H1 (cell line): ENCODE results near the gene TNS4. TPM values are rescaled to one million over a fixed set of nuclear protein-coding genes. Genes with fewer than 3 reads are reported as not detected.

Experiments
- CTCF ChIA-PET: fragments of 300-600 bp; sonication (Branson Sonifier 250); formaldehyde crosslinking; loops from one replicate; lab custom pipeline; 2021; ENCODE audit not compliant: partially characterized antibody; lab: Charles Lee
- POLR2A ChIA-PET: fragments of 300-600 bp; sonication (Branson Sonifier 250); formaldehyde crosslinking; loops from one replicate; lab custom pipeline; 2021; ENCODE audit warnings: inconsistent platforms; ENCODE audit not compliant: partially characterized antibody; lab: Charles Lee
- DNase-seq, 2 experiments: peaks; one replicate each; pipeline versions ENCODE4 v3.0.0 to v3.0.0-alpha.2; 2010 to 2022; ENCODE audit warnings: low spot score in 2 of 2, low read depth in 1 of 2, mixed read lengths in 1 of 2
- FAIRE-seq: peaks from 2 replicates; lab custom pipeline; 2011; peaks lifted over from hg19 to GRCh38; lab: Jason Lieb, UNC
- H2AFZ ChIP-seq: 2 replicates; pipeline ENCODE4 v1.8.1; 2012; ENCODE audit warnings: low read length, inconsistent platforms
- H2AK5ac ChIP-seq: 2 replicates; pipeline ENCODE4 v1.6.1; 2013; ENCODE audit warnings: low read depth, low read length
- H2BK120ac ChIP-seq: replicated peaks from 2 replicates; pipeline ENCODE3; 2013; ENCODE audit warnings: low read depth, low read length, inconsistent platforms
- H2BK12ac ChIP-seq: 2 replicates; pipeline ENCODE4 v1.6.1; 2013; ENCODE audit warnings: low read depth, low read length
- H2BK15ac ChIP-seq: 2 replicates; pipeline ENCODE4 v1.6.1; 2013; ENCODE audit warnings: low read length
- H2BK20ac ChIP-seq: 2 replicates; pipeline ENCODE4 v1.6.1; 2013; ENCODE audit warnings: low read length
- H2BK5ac ChIP-seq: 2 replicates; pipeline ENCODE4 v1.6.1; 2013; ENCODE audit warnings: low read depth, low read length
- H3K14ac ChIP-seq: 2 replicates; pipeline ENCODE4 v1.6.1; 2013; ENCODE audit warnings: inconsistent platforms; ENCODE audit not compliant: insufficient read length
- H3K18ac ChIP-seq: 2 replicates; pipeline ENCODE4 v1.6.1; 2013; ENCODE audit warnings: low read length; ENCODE audit errors: extremely low read depth
- H3K23ac ChIP-seq: 2 replicates; pipeline ENCODE4 v1.6.1; 2013; ENCODE audit warnings: inconsistent platforms; ENCODE audit not compliant: insufficient read length
- H3K23me2 ChIP-seq: 2 replicates; pipeline ENCODE4 v1.6.1; 2013; ENCODE audit warnings: low read depth, low read length
- H3K27ac ChIP-seq: 2 replicates; pipeline ENCODE4 v1.6.1; 2011; ENCODE audit warnings: low read depth, low read length, inconsistent platforms
- H3K27me3 ChIP-seq, 4 experiments: replicated peaks in 1 of 4; 1 replicate in 1 of 4; 2 replicates in 3 of 4; pipeline versions ENCODE4 v1.6.1 to v1.8.1; 2011 to 2013; ENCODE audit warnings: low read length in 3 of 4, mild to moderate bottlenecking in 3 of 4, inconsistent platforms in 2 of 4, mixed read lengths in 2 of 4, moderate library complexity in 1 of 4; ENCODE audit not compliant: control insufficient read depth in 3 of 4, insufficient read depth in 3 of 4; ENCODE audit errors: extremely low read depth in 1 of 4
- H3K36me3 ChIP-seq, 4 experiments: 2 replicates each; pipeline versions ENCODE4 v1.6.1 to v1.8.1; 2011 to 2013; ENCODE audit warnings: mild to moderate bottlenecking in 4 of 4, low read length in 3 of 4, moderate library complexity in 2 of 4, control low read depth in 1 of 4, inconsistent platforms in 1 of 4; ENCODE audit not compliant: insufficient read depth in 4 of 4, control insufficient read depth in 2 of 4
- H3K4ac ChIP-seq: replicated peaks from 2 replicates; pipeline ENCODE3; 2013; ENCODE audit warnings: low read length, low read depth, mixed read lengths, inconsistent platforms; ENCODE audit not compliant: insufficient read length
- H3K4me1 ChIP-seq, 4 experiments: replicated peaks in 1 of 4; 1 replicate in 1 of 4; 2 replicates in 3 of 4; pipeline versions ENCODE4 v1.6.1 to v1.8.1; 2011 to 2013; ENCODE audit warnings: low read length in 3 of 4, inconsistent platforms in 2 of 4, mixed read lengths in 1 of 4; ENCODE audit not compliant: insufficient read depth in 4 of 4, control insufficient read depth in 3 of 4
- H3K4me2 ChIP-seq, 2 experiments: 2 replicates each; pipeline versions ENCODE4 v1.6.1 to v1.8.1; 2011 to 2013; ENCODE audit warnings: low read depth in 2 of 2, low read length in 2 of 2, control low read depth in 1 of 2, inconsistent platforms in 1 of 2, mild to moderate bottlenecking in 1 of 2; ENCODE audit not compliant: insufficient read depth in 1 of 2
- H3K4me3 ChIP-seq, 4 experiments: fragments of 200-600, 300-600 bp in 1 of 4; sonication (generic), shearing (Covaris generic), sonication (Bioruptor Twin) in 1 of 4; 2 replicates each; pipeline versions ENCODE4 v1.5.1 to v1.8.1; 2011 to 2016; ENCODE audit warnings: low read length in 4 of 4, low read depth in 3 of 4, control low read depth in 2 of 4, inconsistent platforms in 2 of 4, mild to moderate bottlenecking in 2 of 4, mixed read lengths in 1 of 4, moderate library complexity in 1 of 4; ENCODE audit not compliant: insufficient read depth in 2 of 4; ENCODE audit errors: extremely low read depth in 1 of 4
- H3K56ac ChIP-seq: replicated peaks from 2 replicates; pipeline ENCODE3; 2013; ENCODE audit warnings: low read depth, mild to moderate bottlenecking, mixed read lengths, low read length, inconsistent platforms; ENCODE audit not compliant: insufficient read length
- H3K79me1 ChIP-seq: 2 replicates; pipeline ENCODE4 v1.6.1; 2013; ENCODE audit warnings: low read depth, low read length, control low read depth
- H3K79me2 ChIP-seq, 2 experiments: 2 replicates each; pipeline versions ENCODE4 v1.6.1 to v1.8.1; 2012 to 2013; ENCODE audit warnings: low read length in 2 of 2, mild to moderate bottlenecking in 2 of 2, inconsistent platforms in 1 of 2; ENCODE audit not compliant: insufficient read depth in 2 of 2, control insufficient read depth in 1 of 2
- H3K9ac ChIP-seq, 4 experiments: replicated peaks in 1 of 4; 1 replicate in 1 of 4; 2 replicates in 3 of 4; pipeline versions ENCODE4 v1.6.1 to v1.8.1; 2011 to 2013; ENCODE audit warnings: low read depth in 3 of 4, low read length in 3 of 4, control low read depth in 2 of 4, mild to moderate bottlenecking in 2 of 4, moderate library complexity in 2 of 4, inconsistent platforms in 1 of 4; ENCODE audit errors: extremely low read depth in 1 of 4
- H3K9me3 ChIP-seq, 2 experiments: 2 replicates each; pipeline versions ENCODE4 v1.6.1 to v1.8.1; 2012 to 2013; ENCODE audit warnings: mild to moderate bottlenecking in 2 of 2, moderate library complexity in 2 of 2, control low read depth in 1 of 2, inconsistent platforms in 1 of 2, low read depth in 1 of 2, low read length in 1 of 2, mixed read lengths in 1 of 2; ENCODE audit not compliant: insufficient read depth in 2 of 2
- H4K20me1 ChIP-seq, 2 experiments: replicated peaks in 1 of 2; 2 replicates each; pipeline versions ENCODE3 to v1.8.1; 2011 to 2013; ENCODE audit warnings: inconsistent platforms in 2 of 2, low read length in 2 of 2, mild to moderate bottlenecking in 1 of 2; ENCODE audit not compliant: insufficient read depth in 2 of 2, control insufficient read depth in 1 of 2
- H4K5ac ChIP-seq: 2 replicates; pipeline ENCODE4 v1.6.1; 2013; ENCODE audit warnings: low read length, low read depth, mixed read lengths, inconsistent platforms; ENCODE audit not compliant: insufficient read length
- H4K8ac ChIP-seq: 2 replicates; pipeline ENCODE4 v1.8.0; 2013; ENCODE audit warnings: mild to moderate bottlenecking, moderate library complexity, low read length, inconsistent platforms; ENCODE audit not compliant: insufficient read depth; ENCODE audit errors: extremely low read depth
- H4K91ac ChIP-seq: replicated peaks from 2 replicates; pipeline ENCODE3; 2013; ENCODE audit warnings: low read length, mixed read lengths, inconsistent platforms; ENCODE audit not compliant: insufficient read length
- SP1 ChIP-seq: IDR thresholded peaks from 2 replicates; pipeline ENCODE4 v1.6.1; 2011; ENCODE audit warnings: low read depth, low read length
- SP4 ChIP-seq: IDR thresholded peaks from 2 replicates; pipeline ENCODE4 v1.6.1; 2012; ENCODE audit warnings: low read length, inconsistent platforms
- whole genome bisulfite sequencing, 2 experiments: shearing (Covaris generic) in 1 of 2; methylation state at CpG; one replicate each; pipeline versions ENCODE4 v1.1.6 to v1.1.7; 2013 to 2015; ENCODE audit warnings: low lambda C conversion rate in 2 of 2, mixed read lengths in 2 of 2, inconsistent platforms in 1 of 2, low coverage in 1 of 2, missing lambda C conversion rate in 1 of 2; ENCODE audit not compliant: insufficient replicate concordance in 2 of 2, insufficient coverage in 1 of 2, insufficient read length in 1 of 2; ENCODE audit errors: extremely low coverage in 1 of 2, missing lambda C conversion rate in 1 of 2; 5-methylcytosine and 5-hydroxymethylcytosine counted together
- polyA plus RNA-seq, 7 experiments: library from polyadenylated mRNA; depleted of rRNA in 3 of 7; stranded (reverse) in 5 of 7; unstranded in 2 of 7; fragments of >200 nt in 5 of 7; fragments of 200-250 nt in 2 of 7; gene quantifications; 1 replicate in 5 of 7; 2 replicates in 1 of 7; 4 replicates in 1 of 7; pipeline versions ENCODE4 v1.2.1 to v1.2.3, GENCODE V29; 2011 to 2013; ENCODE audit warnings: missing spikeins in 2 of 7, mixed read lengths in 2 of 7
- total RNA-seq: library from RNA; stranded (reverse); fragmentation: NEBNext Ultra II Directional; extraction: Animal tissue kit (Norgen Biotek cat#: 25700); gene quantifications from 2 replicates; pipeline ENCODE4 v1.2.1, GENCODE V29; 2021

Gene TNS4
- total and polyA plus RNA-seq, 2 of the 8 experiments (the other 6 are each of a cell fraction or from before 2014, with no cell fraction given), result 0.20 to 0.21 TPM

- no peak overlapping the region for H2AFZ ChIP-seq
- peaks cover 2 to 10% (median 6%) of the 10 kb centered on the region in 4 experiments; a peak in 6 of 7 replicates for H3K4me1 ChIP-seq
- H3K36me3 ChIP-seq, result no peaks in the 10 kb centered on the region
- ChIA-PET CTCF (interaction anchor here (0.6 to 19.4 kb wide), 8 partner anchors 8 to 184 kb away, joined by 3 to 435 read pairs (median 10); partner anchors contain the start of gene IGFBP4), POLR2A (interaction anchor here (1.0 kb wide), 1 partner anchor 1148 kb away, joined by 3 read pairs; no protein-coding TSS in a partner anchor)
- H3K4ac ChIP-seq, result no peak overlapping the region
- H3K4me2 ChIP-seq, result no peak overlapping the region
- H4K8ac ChIP-seq, result no peak overlapping the region
- no peaks in the 10 kb centered on the region for H3K79me1 ChIP-seq
- no peak overlapping the region for H3K18ac ChIP-seq
- no peak overlapping the region for H3K14ac ChIP-seq
- 94% methylated on average over 20 of the region's 20 CpGs; no CpG with 5 or more reads in 1 of the 2 experiments for WGBS, 2 experiments
- H2BK15ac ChIP-seq, result peak overlapping the region; percentile 81; the same call in 1 of the 2 replicates
- peak overlapping the region; percentile 82 for H2BK5ac ChIP-seq
- DNase-seq (no peak), FAIRE-seq (no peak)
- no peak overlapping the region for H3K9ac ChIP-seq
- H4K91ac ChIP-seq, result peak overlapping the region; percentile 31
- H2AK5ac ChIP-seq, result no peak overlapping the region
- H2BK120ac ChIP-seq, result no peak overlapping the region
- peak overlapping the region; percentile 56; the same call in 1 of the 2 replicates for H2BK12ac ChIP-seq
- H3K56ac ChIP-seq, result no peak overlapping the region
- no peaks in the 10 kb centered on the region for H3K9me3 ChIP-seq
- no peaks in the 10 kb centered on the region; a peak in 1 of 7 replicates for H3K27me3 ChIP-seq
- no peak for TF ChIP-seq SP4
- no peak for TF ChIP-seq SP1
- H3K4me3 ChIP-seq, result no peak overlapping the region
- H4K20me1 ChIP-seq, result peaks cover 0 to 1% of the 10 kb centered on the region in 2 experiments
- no peaks in the 10 kb centered on the region for H3K79me2 ChIP-seq
- H3K23me2 ChIP-seq, result no peaks in the 10 kb centered on the region
- no peak overlapping the region for H3K23ac ChIP-seq
- no peak overlapping the region for H3K27ac ChIP-seq
- H2BK20ac ChIP-seq, result 0 out of 2 replicates have a peak overlapping the region, but pooled peaks have one; percentile 48
- no peak overlapping the region for H4K5ac ChIP-seq
These were observed 39.8 kb upstream of the TNS4 start for GRCh38 chr17:40541060-40541872.
